Measurements from ENCODE around the gene TP63. TPM values are rescaled to one million over a fixed set of nuclear protein-coding genes. Genes with fewer than 3 reads are reported as not detected.

TP63 gene
- total RNA-seq, 1 donor from 2014 or later = 122 TPM

- DNase-seq (ENCODE audit: low read depth) = peak; percentile 49
Observed at GRCh38 chr3:189834462-189834861, 203.3 kb downstream of the TP63 start.

GRCh38 chr3:189836795-189837194 lies 205.6 kb downstream of the TP63 start:
- Histone ChIP-seq H3K4me3 (ENCODE audit: low read depth, low read length) (no peak overlapping the region), H3K27me3 (ENCODE audit: control insufficient read depth, insufficient read depth, low read length) (no peaks in the 10 kb centered on the region), H3K36me3 (ENCODE audit: control insufficient read depth, insufficient read depth, low read length) (no peaks in the 10 kb centered on the region)
- FAIRE-seq = no peak
- no peak for DNase-seq (ENCODE audit: low read depth)
- no peak for TF ChIP-seq CTCF (IDR thresholded peaks at IDR 0.05; ENCODE audit: insufficient read depth, low read length, severe bottlenecking)

More at GRCh38 chr3:189834462-189834861, 203.3 kb downstream of the TP63 start:
- FAIRE-seq = no peak
- Histone ChIP-seq H3K36me3 (ENCODE audit: control insufficient read depth, insufficient read depth, low read length) (no peaks in the 10 kb centered on the region), H3K4me3 (ENCODE audit: low read depth, low read length) (no peak overlapping the region), H3K27me3 (ENCODE audit: control insufficient read depth, insufficient read depth, low read length) (no peaks in the 10 kb centered on the region)
- no peak for TF ChIP-seq CTCF (IDR thresholded peaks at IDR 0.05; ENCODE audit: insufficient read depth, low read length, severe bottlenecking)

GRCh38 chr3:189838291-189838690 lies 207.1 kb downstream of the TP63 start:
- Histone ChIP-seq H3K36me3 (ENCODE audit: control insufficient read depth, insufficient read depth, low read length) (peaks cover 5% of the 10 kb centered on the region), H3K27me3 (ENCODE audit: control insufficient read depth, insufficient read depth, low read length) (no peaks in the 10 kb centered on the region), H3K4me3 (ENCODE audit: low read depth, low read length) (no peak overlapping the region)
- FAIRE-seq (no peak), DNase-seq (ENCODE audit: low read depth) (peak; percentile 79)
- no peak for TF ChIP-seq CTCF (IDR thresholded peaks at IDR 0.05; ENCODE audit: insufficient read depth, low read length, severe bottlenecking)

GRCh38 chr3:189839576-189839975 lies 208.4 kb downstream of the TP63 start:
- no peak overlapping the region for H3K4me3 ChIP-seq (ENCODE audit: low read depth, low read length)

GRCh38 chr3:189841473-189842205 lies 210.4 kb downstream of the TP63 start:
- peak; percentile 98 for DNase-seq (ENCODE audit: low read depth)
- no peak for TF ChIP-seq CTCF (IDR thresholded peaks at IDR 0.05; ENCODE audit: insufficient read depth, low read length, severe bottlenecking)
- Histone ChIP-seq H3K4me3 (ENCODE audit: low read depth, low read length) (no peak overlapping the region), H3K36me3 (ENCODE audit: control insufficient read depth, insufficient read depth, low read length) (peaks cover 8% of the 10 kb centered on the region), H3K27me3 (ENCODE audit: control insufficient read depth, insufficient read depth, low read length) (no peaks in the 10 kb centered on the region)
- FAIRE-seq = peak; percentile 58

More at GRCh38 chr3:189839576-189839975, 208.4 kb downstream of the TP63 start:
- Histone ChIP-seq H3K36me3 (ENCODE audit: control insufficient read depth, insufficient read depth, low read length) (peaks cover 8% of the 10 kb centered on the region), H3K27me3 (ENCODE audit: control insufficient read depth, insufficient read depth, low read length) (no peaks in the 10 kb centered on the region)
- peak; percentile 92 for FAIRE-seq
- no peak for TF ChIP-seq CTCF (IDR thresholded peaks at IDR 0.05; ENCODE audit: insufficient read depth, low read length, severe bottlenecking)
- DNase-seq (ENCODE audit: low read depth) = peak; percentile 89

All from bronchial epithelial cell (primary cell).